Peyer's patch (tissue), 4 donors: Measurements from ENCODE around the gene EXOC4. TPM values are rescaled to one million over a fixed set of nuclear protein-coding genes. Genes with fewer than 3 reads are reported as not detected.

Source experiments
- DNase-seq, 3 donors: peaks; one replicate each; pipeline ENCODE4 v3.0.0-alpha.2; 2017 to 2019
- H3K27ac ChIP-seq, 4 donors: fragments of 200-600 bp; sonication (generic); one replicate each; pipeline ENCODE4 v1.5.1; 2016 to 2019
- H3K27me3 ChIP-seq, 2 donors: fragments of 200-600 bp; sonication (generic); one replicate each; pipeline ENCODE4 v1.5.1; 2019
- H3K36me3 ChIP-seq, 3 donors: fragments of 200-600 bp; sonication (generic); one replicate each; pipeline ENCODE4 v1.5.1; 2016 to 2019
- H3K4me1 ChIP-seq, 4 donors: fragments of 200-600 bp; sonication (generic); one replicate each; pipeline ENCODE4 v1.5.1; 2016 to 2019
- H3K4me3 ChIP-seq, 4 donors: fragments of 200-600 bp; sonication (generic); 1 replicate in 3 of 4; 2 replicates in 1 of 4; pipeline ENCODE4 v1.5.1; 2016 to 2019; ENCODE audit warnings: mild to moderate bottlenecking in 1 of 4
- H3K9me3 ChIP-seq, 4 donors: fragments of 200-600 bp; sonication (generic); one replicate each; pipeline ENCODE4 v1.5.1; 2016 to 2019; ENCODE audit warnings: mild to moderate bottlenecking in 1 of 4
- CTCF ChIP-seq, 6 experiments: fragments of 450-650 bp in 4 of 6; fragments of 200-600 bp in 2 of 6; sonication (generic) in 1 of 6; IDR thresholded peaks; one replicate each; pipeline ENCODE4 v1.5.1; 2017 to 2019; ENCODE audit warnings: antibody characterized with exemption in 6 of 6, mild to moderate bottlenecking in 3 of 6, moderate library complexity in 1 of 6
- POLR2A ChIP-seq, 2 donors: fragments of 450-650 bp; IDR thresholded peaks; one replicate each; pipeline ENCODE4 v1.5.1; 2017; ENCODE audit warnings: antibody characterized with exemption in 2 of 2, mild to moderate bottlenecking in 2 of 2, moderate library complexity in 2 of 2
- total RNA-seq, 4 donors: library from RNA; depleted of rRNA; stranded (reverse); fragments of >200 nt; gene quantifications; one replicate each; pipeline ENCODE4 v1.1.0, GENCODE V29; 2016

Gene EXOC4
- total RNA-seq, 4 donors from 2014 or later, result 128 to 502 (median 141) TPM

- H3K4me3 ChIP-seq, result no peak overlapping the region
- H3K27ac ChIP-seq, result no peak overlapping the region
- no peaks in the 10 kb centered on the region for H3K27me3 ChIP-seq
- H3K4me1 ChIP-seq, result no peaks in the 10 kb centered on the region
- no peak for TF ChIP-seq POLR2A (IDR thresholded peaks at IDR 0.05)
- TF ChIP-seq CTCF (IDR thresholded peaks at IDR 0.05), result no peak
- H3K9me3 ChIP-seq, result no peaks in the 10 kb centered on the region
- no peaks in the 10 kb centered on the region for H3K36me3 ChIP-seq
- DNase-seq, result no peak
Observed at GRCh38 chr7:133391206-133391605, 138.3 kb downstream of the EXOC4 start.

- DNase-seq, result no peak
- no peak overlapping the region for H3K27ac ChIP-seq
- H3K4me3 ChIP-seq, result no peak overlapping the region
- TF ChIP-seq CTCF (IDR thresholded peaks at IDR 0.05), result no peak
- no peak for TF ChIP-seq POLR2A (IDR thresholded peaks at IDR 0.05)
- H3K4me1 ChIP-seq, result no peaks in the 10 kb centered on the region
- no peaks in the 10 kb centered on the region for H3K36me3 ChIP-seq
- no peaks in the 10 kb centered on the region for H3K27me3 ChIP-seq
- no peaks in the 10 kb centered on the region for H3K9me3 ChIP-seq
Observed at GRCh38 chr7:133394369-133394768, 141.5 kb downstream of the EXOC4 start.

GRCh38 chr7:133395551-133395950 lies 142.7 kb downstream of the EXOC4 start:
- Histone ChIP-seq H3K27ac (no peak overlapping the region), H3K9me3 (no peaks in the 10 kb centered on the region), H3K4me1 (no peaks in the 10 kb centered on the region), H3K36me3 (no peaks in the 10 kb centered on the region), H3K4me3 (no peak overlapping the region), H3K27me3 (no peaks in the 10 kb centered on the region)
- TF ChIP-seq CTCF (IDR thresholded peaks at IDR 0.05) (no peak), POLR2A (IDR thresholded peaks at IDR 0.05) (no peak)
- no peak for DNase-seq

- DNase-seq, result no peak
- no peak for TF ChIP-seq POLR2A (IDR thresholded peaks at IDR 0.05)
- no peak for TF ChIP-seq CTCF (IDR thresholded peaks at IDR 0.05)
Observed at GRCh38 chr7:133398506-133398905, 145.6 kb downstream of the EXOC4 start.

GRCh38 chr7:133401225-133401624 lies 148.3 kb downstream of the EXOC4 start:
- TF ChIP-seq POLR2A (IDR thresholded peaks at IDR 0.05) (no peak), CTCF (IDR thresholded peaks at IDR 0.05) (no peak)
- Histone ChIP-seq H3K36me3 (no peaks in the 10 kb centered on the region), H3K9me3 (no peaks in the 10 kb centered on the region), H3K4me3 (no peak overlapping the region), H3K4me1 (no peaks in the 10 kb centered on the region), H3K27me3 (no peaks in the 10 kb centered on the region), H3K27ac (no peak overlapping the region)
- no peak for DNase-seq

More at GRCh38 chr7:133398506-133398905, 145.6 kb downstream of the EXOC4 start:
- H3K36me3 ChIP-seq, result no peaks in the 10 kb centered on the region
- no peaks in the 10 kb centered on the region for H3K4me1 ChIP-seq
- no peak overlapping the region for H3K27ac ChIP-seq
- no peaks in the 10 kb centered on the region for H3K9me3 ChIP-seq
- no peak overlapping the region for H3K4me3 ChIP-seq
- no peaks in the 10 kb centered on the region for H3K27me3 ChIP-seq

GRCh38 chr7:133408212-133408611 lies 155.3 kb downstream of the EXOC4 start:
- no peak for DNase-seq
- no peak for TF ChIP-seq CTCF (IDR thresholded peaks at IDR 0.05)
- no peak for TF ChIP-seq POLR2A (IDR thresholded peaks at IDR 0.05)
- Histone ChIP-seq H3K9me3 (no peaks in the 10 kb centered on the region), H3K27ac (no peak overlapping the region), H3K36me3 (no peaks in the 10 kb centered on the region), H3K4me3 (no peak overlapping the region), H3K27me3 (no peaks in the 10 kb centered on the region), H3K4me1 (no peaks in the 10 kb centered on the region)
